Adipocyte (in vitro differentiated cells): ENCODE data around the gene TTC7B.

ENCODE experiments used
- DNase-seq: peaks from one replicate; pipeline ENCODE4 v3.0.0-alpha.2; 2015; ENCODE audit warnings: low read depth
- H3K27me3 ChIP-seq: replicated peaks from 2 replicates; pipeline ENCODE4 v1.7.0; 2013; ENCODE audit warnings: mild to moderate bottlenecking, low read length, moderate library complexity; ENCODE audit not compliant: control insufficient read depth, insufficient read depth
- H3K36me3 ChIP-seq: 2 replicates; pipeline ENCODE4 v1.7.0; 2013; ENCODE audit warnings: low read length, mild to moderate bottlenecking, moderate library complexity; ENCODE audit not compliant: control insufficient read depth, insufficient read depth, severe bottlenecking
- H3K4me1 ChIP-seq: 2 replicates; pipeline ENCODE4 v1.7.0; 2013; ENCODE audit warnings: mild to moderate bottlenecking, low read length, moderate library complexity; ENCODE audit not compliant: control insufficient read depth, insufficient read depth
- H3K4me3 ChIP-seq: 2 replicates; pipeline ENCODE4 v1.7.0; 2013; ENCODE audit warnings: mild to moderate bottlenecking, low read length, moderate library complexity
- H3K9ac ChIP-seq: 2 replicates; pipeline ENCODE4 v1.7.0; 2013; ENCODE audit warnings: mild to moderate bottlenecking, low read length, moderate library complexity
- H3K9me3 ChIP-seq: 2 replicates; pipeline ENCODE4 v1.7.0; 2013; ENCODE audit warnings: mild to moderate bottlenecking, low read length, moderate library complexity; ENCODE audit not compliant: control insufficient read depth

The TTC7B gene

GRCh38 chr14:90717916-90718315, 98.3 kb downstream of the TTC7B start:
- H3K4me1 ChIP-seq = peaks cover 10% of the 10 kb centered on the region

GRCh38 chr14:90715993-90716392, 100.2 kb downstream of the TTC7B start:
- Histone ChIP-seq H3K4me1 (peaks cover 10% of the 10 kb centered on the region), H3K9me3 (no peaks in the 10 kb centered on the region), H3K4me3 (no peak overlapping the region), H3K9ac (no peak overlapping the region), H3K36me3 (no peaks in the 10 kb centered on the region), H3K27me3 (no peaks in the 10 kb centered on the region)
- DNase-seq = no peak

More at GRCh38 chr14:90717916-90718315, 98.3 kb downstream of the TTC7B start:
- no peaks in the 10 kb centered on the region for H3K36me3 ChIP-seq
- no peak overlapping the region for H3K4me3 ChIP-seq
- H3K9me3 ChIP-seq = no peaks in the 10 kb centered on the region
- DNase-seq = peak; percentile 16
- H3K9ac ChIP-seq = no peak overlapping the region
- no peaks in the 10 kb centered on the region for H3K27me3 ChIP-seq

GRCh38 chr14:90715495-90715894, 100.7 kb downstream of the TTC7B start:
- Histone ChIP-seq H3K4me3 (no peak overlapping the region), H3K4me1 (peaks cover 10% of the 10 kb centered on the region), H3K36me3 (no peaks in the 10 kb centered on the region), H3K27me3 (no peaks in the 10 kb centered on the region), H3K9me3 (no peaks in the 10 kb centered on the region), H3K9ac (no peak overlapping the region)
- DNase-seq = no peak

- H3K9ac ChIP-seq = no peak overlapping the region
- H3K27me3 ChIP-seq = no peaks in the 10 kb centered on the region
- H3K4me1 ChIP-seq = peaks cover 10% of the 10 kb centered on the region
- no peaks in the 10 kb centered on the region for H3K36me3 ChIP-seq
- no peaks in the 10 kb centered on the region for H3K9me3 ChIP-seq
- no peak overlapping the region for H3K4me3 ChIP-seq
- DNase-seq = no peak
These were observed 101.4 kb downstream of the TTC7B start for GRCh38 chr14:90714811-90715210.

- DNase-seq = no peak
- Histone ChIP-seq H3K4me1 (no peaks in the 10 kb centered on the region), H3K27me3 (no peaks in the 10 kb centered on the region), H3K9me3 (no peaks in the 10 kb centered on the region), H3K9ac (no peak overlapping the region), H3K4me3 (no peak overlapping the region), H3K36me3 (no peaks in the 10 kb centered on the region)
These were observed 111.4 kb downstream of the TTC7B start for GRCh38 chr14:90704738-90705392.

GRCh38 chr14:90703841-90704737, 112.1 kb downstream of the TTC7B start:
- Histone ChIP-seq H3K4me1 (no peaks in the 10 kb centered on the region), H3K9ac (no peak overlapping the region), H3K9me3 (no peaks in the 10 kb centered on the region), H3K4me3 (no peak overlapping the region), H3K27me3 (no peaks in the 10 kb centered on the region), H3K36me3 (no peaks in the 10 kb centered on the region)
- DNase-seq = no peak

- H3K4me1 ChIP-seq = peaks cover 16% of the 10 kb centered on the region
- H3K9ac ChIP-seq = no peak overlapping the region
- H3K9me3 ChIP-seq = no peaks in the 10 kb centered on the region
- no peak overlapping the region for H3K4me3 ChIP-seq
- H3K27me3 ChIP-seq = no peaks in the 10 kb centered on the region
- DNase-seq = no peak
- no peaks in the 10 kb centered on the region for H3K36me3 ChIP-seq
These were observed 115.1 kb downstream of the TTC7B start for GRCh38 chr14:90700933-90701776.

- Histone ChIP-seq H3K36me3 (no peaks in the 10 kb centered on the region), H3K27me3 (no peaks in the 10 kb centered on the region), H3K9ac (no peak overlapping the region), H3K4me3 (no peak overlapping the region), H3K4me1 (peaks cover 16% of the 10 kb centered on the region), H3K9me3 (no peaks in the 10 kb centered on the region)
- DNase-seq = no peak
These were observed 117.2 kb downstream of the TTC7B start for GRCh38 chr14:90699016-90699415.

- no peaks in the 10 kb centered on the region for H3K36me3 ChIP-seq
- DNase-seq = peak; percentile 68
- no peaks in the 10 kb centered on the region for H3K27me3 ChIP-seq
- H3K4me3 ChIP-seq = no peak overlapping the region
- peaks cover 16% of the 10 kb centered on the region for H3K4me1 ChIP-seq
- H3K9ac ChIP-seq = no peak overlapping the region
- H3K9me3 ChIP-seq = no peaks in the 10 kb centered on the region
These were observed 117.8 kb downstream of the TTC7B start for GRCh38 chr14:90698379-90698869.

GRCh38 chr14:90697577-90698206, 118.5 kb downstream of the TTC7B start:
- Histone ChIP-seq H3K4me3 (no peak overlapping the region), H3K9ac (peak overlapping the region; percentile 2), H3K27me3 (no peaks in the 10 kb centered on the region), H3K4me1 (peaks cover 16% of the 10 kb centered on the region), H3K36me3 (no peaks in the 10 kb centered on the region), H3K9me3 (no peaks in the 10 kb centered on the region)
- DNase-seq = peak; percentile 94
